Keratinocyte (primary cell): ENCODE measurements around the gene GGCX. TPM values are rescaled to one million over a fixed set of nuclear protein-coding genes. Genes with fewer than 3 reads are reported as not detected.
"Not testable (repeated sequence)": the region's sequence is repeated elsewhere in the genome, so short reads cannot be mapped to it uniquely, and the experiment has no call there.

Experiments
- DNase-seq: peaks from one replicate; pipeline ENCODE4 v3.0.0-alpha.2; 2011; ENCODE audit warnings: low read depth, missing footprints, low spot score
- FAIRE-seq: peaks from 2 replicates; lab custom pipeline; 2011; peaks lifted over from hg19 to GRCh38; lab: Jason Lieb, UNC
- H2AFZ ChIP-seq: 2 replicates; pipeline ENCODE4 v1.6.0; 2012; ENCODE audit warnings: low read length, control low read depth, inconsistent platforms; ENCODE audit not compliant: control insufficient read depth
- H3K27ac ChIP-seq: 2 replicates; pipeline ENCODE4 v1.5.1; 2011; ENCODE audit warnings: low read length; ENCODE audit not compliant: control insufficient read depth, insufficient read depth
- H3K27me3 ChIP-seq: 3 replicates; pipeline ENCODE4 v1.6.0; 2011; ENCODE audit warnings: low read length; ENCODE audit not compliant: control insufficient read depth, insufficient read depth; ENCODE audit errors: extremely low read depth
- H3K36me3 ChIP-seq, 2 experiments: 2 replicates in 1 of 2; 3 replicates in 1 of 2; pipeline ENCODE4 v1.5.1; 2011; ENCODE audit warnings: low read length in 2 of 2, mild to moderate bottlenecking in 1 of 2; ENCODE audit not compliant: control insufficient read depth in 2 of 2, insufficient read depth in 2 of 2; ENCODE audit errors: extremely low read depth in 1 of 2
- H3K4me1 ChIP-seq: 3 replicates; pipeline ENCODE4 v1.5.1; 2011; ENCODE audit warnings: low read length; ENCODE audit not compliant: control insufficient read depth, insufficient read depth; ENCODE audit errors: extremely low read depth
- H3K4me2 ChIP-seq: 3 replicates; pipeline ENCODE4 v1.6.0; 2011; ENCODE audit warnings: low read depth, low read length; ENCODE audit not compliant: control insufficient read depth, insufficient read depth; ENCODE audit errors: extremely low read depth
- H3K4me3 ChIP-seq, 3 experiments: fragments of 200-600 bp in 1 of 3; sonication (generic) in 1 of 3; 2 replicates in 2 of 3; 3 replicates in 1 of 3; pipeline ENCODE4 v1.5.1; 2011 to 2016; ENCODE audit warnings: low read length in 3 of 3, mild to moderate bottlenecking in 3 of 3, control low read depth in 2 of 3, inconsistent platforms in 1 of 3, low read depth in 1 of 3, mixed read lengths in 1 of 3, mixed run types in 1 of 3, moderate library complexity in 1 of 3; ENCODE audit not compliant: control insufficient read depth in 2 of 3, insufficient read depth in 2 of 3; ENCODE audit errors: extremely low read depth in 1 of 3
- H3K79me2 ChIP-seq: 2 replicates; pipeline ENCODE4 v1.6.0; 2012; ENCODE audit warnings: low read length; ENCODE audit not compliant: control insufficient read depth, insufficient read depth
- H3K9ac ChIP-seq: 3 replicates; pipeline ENCODE4 v1.6.0; 2011; ENCODE audit warnings: low read length; ENCODE audit not compliant: control insufficient read depth, insufficient read depth; ENCODE audit errors: extremely low read depth
- H3K9me1 ChIP-seq: 3 replicates; pipeline ENCODE4 v1.6.0; 2011; ENCODE audit warnings: low read length; ENCODE audit not compliant: control insufficient read depth, insufficient read depth; ENCODE audit errors: extremely low read depth
- H3K9me3 ChIP-seq: 2 replicates; pipeline ENCODE4 v1.5.1; 2012; ENCODE audit warnings: low read depth, low read length; ENCODE audit not compliant: control insufficient read depth
- H4K20me1 ChIP-seq: 3 replicates; pipeline ENCODE4 v1.6.0; 2011; ENCODE audit warnings: low read length; ENCODE audit not compliant: control insufficient read depth, insufficient read depth; ENCODE audit errors: extremely low read depth
- CTCF ChIP-seq, 3 experiments: IDR thresholded peaks in 1 of 3; conservative IDR thresholded peaks in 1 of 3; optimal IDR thresholded peaks in 1 of 3; 2 replicates in 2 of 3; 3 replicates in 1 of 3; pipeline versions ENCODE3 to v1.5.1; 2011; ENCODE audit warnings: low read length in 3 of 3, mild to moderate bottlenecking in 3 of 3, moderate library complexity in 2 of 3, control low read depth in 1 of 3, inconsistent platforms in 1 of 3; ENCODE audit not compliant: insufficient read depth in 2 of 3; ENCODE audit errors: extremely low read depth in 1 of 3
- EZH2 ChIP-seq: IDR thresholded peaks from one replicate; pipeline ENCODE4 v1.6.1; 2012; ENCODE audit warnings: inconsistent platforms, mild to moderate bottlenecking, low read length, moderate library complexity
- dilution Hi-C: fragments of 300-500 bp; cut with MboI; formaldehyde crosslinking; loops from one replicate; pipeline ENCODE4 v1.7.0; 2020; ENCODE audit warnings: low sequenced_read_pairs; ENCODE audit not compliant: extremely low pct_ligation_motif_present
- polyA plus RNA-seq, 5 experiments: library from polyadenylated mRNA; depleted of rRNA in 3 of 5; stranded (reverse) in 3 of 5; stranded (forward) in 1 of 5; unstranded in 1 of 5; fragments of >200 nt; gene quantifications; 1 replicate in 1 of 5; 2 replicates in 3 of 5; 3 replicates in 1 of 5; pipeline versions ENCODE4 v1.2.1 to v1.2.3, GENCODE V29; 2011 to 2012; ENCODE audit warnings: missing spikeins in 2 of 5, low read depth in 1 of 5, low replicate concordance in 1 of 5

GGCX gene
- polyA plus RNA-seq, 1 donor (not counting 4 experiments of a cell fraction or from before 2014, with no cell fraction given): 34.3 TPM

GRCh38 chr2:85547089-85547858 lies 14.0 kb downstream of the GGCX start:
- Histone ChIP-seq H3K36me3 (peaks cover 22 to 43% of the 10 kb centered on the region in 2 experiments), H3K79me2 (peaks cover 8% of the 10 kb centered on the region), H2AFZ (no peak overlapping the region), H3K9me3 (no peaks in the 10 kb centered on the region), H3K27ac (peak overlapping the region; percentile 50), H3K9me1 (peaks cover 2% of the 10 kb centered on the region), H3K4me2 (no peak overlapping the region), H4K20me1 (peaks cover 21% of the 10 kb centered on the region), H3K9ac (no peak overlapping the region), H3K27me3 (no peaks in the 10 kb centered on the region), H3K4me1 (peaks cover 34% of the 10 kb centered on the region), H3K4me3 (no peak overlapping the region)
- FAIRE-seq (no peak), DNase-seq (no peak)
- TF ChIP-seq EZH2 (no peak), CTCF (optimal IDR thresholded peaks at IDR 0.05 in 1 of 3, IDR thresholded peaks at IDR 0.05 in 1 of 3, conservative IDR thresholded peaks at IDR 0.05 in 1 of 3; ENCODE audit: extremely low read depth in 1 of 3, insufficient read depth in 2 of 3, low read length in 3 of 3) (no peak)
- dilution Hi-C loops: no loop called here

GRCh38 chr2:85545780-85546240 lies 15.5 kb downstream of the GGCX start:
- Histone ChIP-seq H3K27me3 (no peaks in the 10 kb centered on the region), H3K79me2 (peaks cover 22% of the 10 kb centered on the region), H3K27ac (no peak overlapping the region), H4K20me1 (peaks cover 35% of the 10 kb centered on the region), H3K4me2 (no peak overlapping the region), H3K4me3 (no peak overlapping the region), H3K9ac (no peak overlapping the region), H3K4me1 (peaks cover 48% of the 10 kb centered on the region), H3K9me1 (peaks cover 2% of the 10 kb centered on the region), H3K9me3 (no peaks in the 10 kb centered on the region), H3K36me3 (peaks cover 17 to 43% of the 10 kb centered on the region in 2 experiments), H2AFZ (no peak overlapping the region)
- dilution Hi-C loops: no loop called here
- DNase-seq (no peak), FAIRE-seq (no peak)
- no peak for TF ChIP-seq EZH2
- no peak for TF ChIP-seq CTCF (optimal IDR thresholded peaks at IDR 0.05 in 1 of 3, IDR thresholded peaks at IDR 0.05 in 1 of 3, conservative IDR thresholded peaks at IDR 0.05 in 1 of 3; ENCODE audit: extremely low read depth in 1 of 3, insufficient read depth in 2 of 3, low read length in 3 of 3)

- H3K4me3 ChIP-seq, H3K27me3 ChIP-seq, H3K9ac ChIP-seq, H3K9me1 ChIP-seq, H2AFZ ChIP-seq, FAIRE-seq, DNase-seq, H3K4me2 ChIP-seq, H3K9me3 ChIP-seq, H3K27ac ChIP-seq, dilution Hi-C loops: not testable (repeated sequence)
- H3K4me1 ChIP-seq: peaks cover 49% of the 10 kb centered on the region
- peaks cover 29% of the 10 kb centered on the region for H3K79me2 ChIP-seq
- H3K36me3 ChIP-seq: peaks cover 13 to 48% of the 10 kb centered on the region in 2 experiments
- H4K20me1 ChIP-seq: peaks cover 41% of the 10 kb centered on the region
Measured at GRCh38 chr2:85544915-85545779, 16.1 kb downstream of the GGCX start.
